GM06990 (cell line): ENCODE measurements around the gene SLC49A3.
"Not testable (repeated sequence)": the region's sequence is repeated elsewhere in the genome, so short reads cannot be mapped to it uniquely, and the experiment has no call there.

ENCODE experiments used
- DNase-seq: peaks from one replicate; pipeline ENCODE4 v3.0.0-alpha.2; 2011; ENCODE audit not compliant: insufficient read length; ENCODE audit errors: extremely low read depth
- H3K27me3 ChIP-seq: replicated peaks from 2 replicates; pipeline ENCODE4 v1.6.0; 2011; ENCODE audit warnings: low read length; ENCODE audit not compliant: control insufficient read depth, insufficient read depth
- H3K36me3 ChIP-seq: 2 replicates; pipeline ENCODE4 v1.5.1; 2011; ENCODE audit warnings: low read length; ENCODE audit not compliant: control insufficient read depth, insufficient read depth
- H3K4me3 ChIP-seq: replicated peaks from 2 replicates; pipeline ENCODE4 v1.5.1; 2011; ENCODE audit warnings: low read depth, mild to moderate bottlenecking, control low read depth, low read length
- TF ChIP-seq, protein P1 (sequence below): IDR thresholded peaks from 2 replicates; pipeline ENCODE4 v1.5.1; 2011; ENCODE audit warnings: low read length, control low read depth, mild to moderate bottlenecking, inconsistent platforms; ENCODE audit not compliant: insufficient read depth, poor library complexity, severe bottlenecking

The SLC49A3 gene

DNA sequence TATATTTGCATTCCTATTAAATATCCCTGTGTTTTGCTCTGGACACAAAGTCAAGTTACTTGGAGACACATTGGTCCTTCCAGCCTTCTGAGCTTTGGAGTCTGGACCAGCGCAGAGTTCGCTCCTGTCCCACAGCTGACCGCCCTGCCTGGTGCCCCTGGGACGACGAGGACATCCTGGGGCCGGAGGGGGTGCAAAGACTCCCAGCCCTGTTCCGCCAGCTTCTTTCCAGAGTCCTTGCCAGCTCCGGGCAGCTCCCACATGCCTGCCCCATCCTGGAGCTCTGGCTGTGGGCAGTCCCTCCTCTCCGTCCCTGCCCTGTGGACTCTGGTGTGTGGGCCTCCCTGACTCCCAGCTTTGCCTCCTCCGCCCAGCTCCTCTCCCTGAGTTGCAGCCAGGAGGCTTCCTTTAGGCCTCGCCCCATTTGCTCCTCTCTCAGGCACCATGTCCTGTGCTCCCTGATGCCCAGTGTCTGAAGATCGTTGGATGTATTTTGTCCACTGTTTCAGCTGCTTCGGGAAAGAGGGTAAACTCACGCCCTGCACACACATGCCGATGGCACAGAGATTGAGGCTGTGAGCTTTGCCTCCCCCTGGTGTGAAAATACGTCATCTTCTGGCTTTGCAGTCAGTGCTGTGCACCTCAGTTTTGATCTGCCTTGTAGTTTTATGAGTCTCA, 11.8 kb upstream of the SLC49A3 start:
- TF ChIP-seq, protein P1, sequence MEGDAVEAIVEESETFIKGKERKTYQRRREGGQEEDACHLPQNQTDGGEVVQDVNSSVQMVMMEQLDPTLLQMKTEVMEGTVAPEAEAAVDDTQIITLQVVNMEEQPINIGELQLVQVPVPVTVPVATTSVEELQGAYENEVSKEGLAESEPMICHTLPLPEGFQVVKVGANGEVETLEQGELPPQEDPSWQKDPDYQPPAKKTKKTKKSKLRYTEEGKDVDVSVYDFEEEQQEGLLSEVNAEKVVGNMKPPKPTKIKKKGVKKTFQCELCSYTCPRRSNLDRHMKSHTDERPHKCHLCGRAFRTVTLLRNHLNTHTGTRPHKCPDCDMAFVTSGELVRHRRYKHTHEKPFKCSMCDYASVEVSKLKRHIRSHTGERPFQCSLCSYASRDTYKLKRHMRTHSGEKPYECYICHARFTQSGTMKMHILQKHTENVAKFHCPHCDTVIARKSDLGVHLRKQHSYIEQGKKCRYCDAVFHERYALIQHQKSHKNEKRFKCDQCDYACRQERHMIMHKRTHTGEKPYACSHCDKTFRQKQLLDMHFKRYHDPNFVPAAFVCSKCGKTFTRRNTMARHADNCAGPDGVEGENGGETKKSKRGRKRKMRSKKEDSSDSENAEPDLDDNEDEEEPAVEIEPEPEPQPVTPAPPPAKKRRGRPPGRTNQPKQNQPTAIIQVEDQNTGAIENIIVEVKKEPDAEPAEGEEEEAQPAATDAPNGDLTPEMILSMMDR = no peak
- Histone ChIP-seq H3K27me3 (no peaks in the 10 kb centered on the region), H3K4me3 (no peak overlapping the region), H3K36me3 (no peaks in the 10 kb centered on the region)
- DNase-seq = no peak

DNA sequence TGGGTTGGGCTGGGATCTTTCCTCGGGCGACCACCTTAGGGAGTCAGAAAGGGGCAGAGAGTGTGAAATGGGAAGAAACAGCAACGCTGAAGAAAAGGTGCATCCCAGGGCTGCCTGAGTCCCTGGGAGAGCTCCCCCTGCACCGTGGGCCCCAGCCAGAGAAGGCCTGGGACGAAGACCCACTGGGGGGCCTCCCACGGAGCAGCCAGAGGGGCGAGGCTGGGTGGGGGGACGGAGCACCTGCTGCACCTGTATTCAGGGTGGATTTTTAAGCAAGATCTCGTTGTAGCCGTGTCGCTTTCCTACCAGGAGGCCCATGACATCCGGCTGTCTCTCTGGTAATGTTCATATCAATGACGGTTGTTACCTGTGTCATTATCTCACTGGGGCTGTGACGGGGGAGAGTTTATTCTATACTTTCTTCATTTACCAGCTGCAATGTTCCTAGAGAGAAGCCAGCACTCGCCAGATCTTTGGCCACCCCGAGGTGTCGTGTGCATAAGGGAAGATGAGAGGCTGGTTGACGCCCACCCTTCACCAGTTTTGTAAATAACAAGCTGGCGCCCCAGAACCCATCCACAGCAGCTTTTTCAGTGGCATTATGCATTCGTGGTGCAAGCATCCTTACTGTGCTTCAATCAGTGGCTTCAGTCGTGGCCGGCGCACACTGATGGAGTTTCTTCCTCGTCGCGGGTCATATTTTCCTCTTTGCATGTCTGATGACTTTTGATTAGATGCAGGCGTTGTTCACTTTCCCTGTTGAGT, 11.0 kb upstream of the SLC49A3 start:
- Histone ChIP-seq H3K4me3 (peak overlapping the region; percentile 20; the same call in 1 of the 2 replicates), H3K27me3 (no peaks in the 10 kb centered on the region), H3K36me3 (no peaks in the 10 kb centered on the region)
- TF ChIP-seq, protein P1 = no peak
- no peak for DNase-seq

DNA sequence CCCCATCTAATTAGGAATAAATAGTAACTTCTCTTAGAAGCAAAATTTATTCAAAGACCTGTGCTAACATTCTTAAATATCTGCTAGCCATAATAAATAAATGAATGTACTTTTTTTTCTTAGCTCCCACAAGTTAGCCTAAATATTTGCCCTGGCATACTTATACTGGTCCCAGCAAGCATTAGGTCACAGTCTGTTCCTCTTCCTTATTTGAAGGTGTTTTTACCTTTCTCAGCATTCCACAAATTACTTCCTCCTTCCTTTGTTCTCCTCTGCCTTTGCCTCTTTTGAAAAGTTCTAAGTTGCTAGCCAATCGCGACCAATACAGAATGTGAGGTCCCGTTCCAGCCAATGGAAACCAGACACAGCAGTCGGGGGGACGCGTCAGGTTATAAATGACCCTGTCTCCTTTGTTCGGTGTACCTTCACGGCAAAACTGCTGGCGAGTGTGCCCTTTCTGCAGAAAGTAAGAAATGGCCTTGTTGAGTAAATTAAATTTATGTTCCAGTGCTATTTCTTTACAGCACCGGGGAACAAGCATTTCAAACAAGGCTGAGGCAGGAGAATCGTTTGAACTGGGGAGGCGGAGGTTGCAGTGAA, 5.5 kb upstream of the SLC49A3 start:
- DNase-seq, H3K36me3 ChIP-seq, H3K27me3 ChIP-seq, H3K4me3 ChIP-seq: not testable (repeated sequence)

DNA sequence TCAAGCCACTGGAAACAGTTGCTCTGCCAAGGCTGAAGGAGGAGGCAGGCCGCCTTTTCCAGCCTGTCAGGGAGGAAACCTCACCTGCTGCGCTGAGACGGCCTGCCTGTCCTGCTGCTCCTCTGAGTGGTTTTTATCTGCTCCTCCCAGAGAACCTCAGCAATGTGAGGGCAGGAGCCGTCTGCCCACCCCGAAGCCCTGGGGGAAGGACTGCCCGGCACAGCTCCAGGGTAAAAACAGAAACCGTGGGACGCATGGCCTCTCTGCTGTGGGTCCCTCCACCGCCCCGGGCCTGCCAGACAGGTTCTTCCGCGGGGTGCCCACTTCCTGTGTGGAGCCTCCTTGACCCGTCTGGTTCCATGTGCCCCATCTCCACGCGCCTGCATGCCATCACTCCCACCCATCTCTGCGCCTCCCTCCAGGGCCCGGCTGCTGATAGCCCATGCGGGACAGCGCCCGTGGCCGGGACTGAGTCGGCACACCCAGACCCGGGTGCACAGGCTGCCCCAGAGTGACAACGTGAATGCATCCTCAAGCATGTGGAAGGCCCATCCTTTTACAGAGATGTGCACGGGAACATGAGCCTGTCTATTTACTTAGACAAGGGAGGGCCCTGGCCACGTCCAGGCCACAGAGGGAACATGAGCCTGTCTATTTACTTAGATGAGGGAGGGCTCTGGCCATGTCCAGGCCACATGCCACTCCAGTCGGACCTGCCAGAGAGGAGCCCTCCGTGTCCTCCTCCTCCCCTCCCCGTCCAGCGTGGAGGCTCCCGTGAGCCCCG, 4.0 kb upstream of the SLC49A3 start:
- TF ChIP-seq, protein P1 = no peak
- DNase-seq = no peak
- Histone ChIP-seq H3K36me3 (no peaks in the 10 kb centered on the region), H3K4me3 (no peak overlapping the region), H3K27me3 (no peaks in the 10 kb centered on the region)

DNA sequence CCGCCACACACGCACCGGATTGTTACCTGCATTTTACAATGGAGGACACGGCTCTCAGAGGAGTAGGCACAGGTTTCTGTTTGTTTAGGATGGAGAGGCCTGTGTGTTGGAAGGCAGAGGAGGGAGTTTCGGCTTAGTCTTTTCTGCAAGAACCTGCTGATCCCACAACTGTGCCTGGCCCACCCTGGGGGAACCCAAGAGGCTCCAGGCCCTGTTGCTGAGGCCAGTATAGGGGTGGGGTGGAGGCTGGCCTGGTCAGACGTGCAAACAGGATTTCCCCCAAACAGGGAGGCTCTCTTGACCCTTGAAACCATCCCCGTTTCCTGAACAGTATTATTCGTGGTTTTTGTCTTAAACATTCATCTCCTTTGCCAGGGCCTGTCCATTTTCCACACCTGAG, 772 bp upstream of the SLC49A3 start:
- Histone ChIP-seq H3K27me3 (no peaks in the 10 kb centered on the region), H3K36me3 (no peaks in the 10 kb centered on the region), H3K4me3 (no peak overlapping the region)
- DNase-seq = no peak
- TF ChIP-seq, protein P1 = no peak
